GM23248 (cell line): Measurements from ENCODE around the gene SSBP2.

Experiments used
- EZH2 ChIP-seq: fragments of 200-600 bp; sonication (generic); IDR thresholded peaks from 2 replicates; pipeline ENCODE4 v1.6.1; 2018; ENCODE audit warnings: antibody characterized with exemption, mild to moderate bottlenecking; ENCODE audit not compliant: insufficient read depth, poor library complexity, severe bottlenecking
- EZH2phosphoT487 ChIP-seq: fragments of 200-600 bp; sonication (generic); IDR thresholded peaks from 2 replicates; pipeline ENCODE4 v1.6.1; 2018; ENCODE audit warnings: antibody characterized with exemption, moderate library complexity, mild to moderate bottlenecking, low read depth; ENCODE audit not compliant: insufficient read depth

- TF ChIP-seq EZH2 (no peak), EZH2phosphoT487 (no peak)
Measured at GRCh38 chr5:81751009-81751835, at the start of gene SSBP2.
